HCT116 (cell line): ENCODE measurements around the gene CXCL10. TPM values are rescaled to one million over a fixed set of nuclear protein-coding genes. Genes with fewer than 3 reads are reported as not detected.

ENCODE experiments used
- ATAC-seq: fragments of 200-7000 bp; cut with Tn5 transposase; 2 replicates; pipeline ENCODE4 v1.9.1; 2020; ENCODE audit warnings: mild to moderate bottlenecking, moderate library complexity
- BruUV-seq: library from RNA; stranded (reverse); fragments of 400-500 nt; replicated peaks from 2 replicates; lab custom pipeline; 2021; lab: Mats Ljungman, UMichigan
- CTCF ChIA-PET: fragments of 300-600 bp; sonication (Branson Sonifier 250); formaldehyde crosslinking; loops from one replicate; lab custom pipeline; 2021; ENCODE audit warnings: antibody characterized with exemption; lab: Charles Lee
- POLR2A ChIA-PET: fragments of 300-600, 350-600 bp; sonication (Branson Sonifier 250); formaldehyde crosslinking; loops from one replicate; lab custom pipeline; 2021; ENCODE audit warnings: antibody characterized with exemption; lab: Charles Lee
- RAD21 ChIA-PET, 2 experiments: fragments of 300-600 bp; sonication (Branson Sonifier 250); formaldehyde crosslinking; loops; one replicate each; lab custom pipeline; 2023; ENCODE audit warnings: low total read pairs in 2 of 2; ENCODE audit not compliant: uncharacterized antibody in 2 of 2, unreplicated experiment in 2 of 2, low non-redundant PET in 1 of 2; lab: Charles Lee
- DNase-seq: peaks from one replicate; pipeline ENCODE4 v3.0.0-alpha.2; 2010; ENCODE audit warnings: low read depth, low spot score
- H2AFZ ChIP-seq: fragments of 200-600 bp; shearing (Covaris generic), sonication (generic); 2 replicates; pipeline ENCODE4 v1.6.1; 2017; ENCODE audit warnings: low read depth, mixed run types, mixed read lengths, antibody characterized with exemption, low read length; ENCODE audit not compliant: poor library complexity, severe bottlenecking
- H3K27ac ChIP-seq: 2 replicates; pipeline ENCODE4 v1.5.1; 2012; ENCODE audit warnings: low read depth, low read length
- H3K27me3 ChIP-seq: fragments of 200-600 bp; sonication (generic); 2 replicates; pipeline ENCODE4 v1.6.1; 2016; ENCODE audit warnings: mixed run types, low read length, mixed read lengths; ENCODE audit not compliant: insufficient read depth
- H3K36me3 ChIP-seq, 2 experiments: fragments of 200-500 bp in 1 of 2; fragments of 200-600 bp in 1 of 2; sonication (Bioruptor generic) in 1 of 2; sonication (generic) in 1 of 2; 2 replicates each; pipeline versions ENCODE4 v1.5.1 to v1.6.1; 2014 to 2016; ENCODE audit warnings: low read length in 2 of 2, inconsistent platforms in 1 of 2, mixed read lengths in 1 of 2, mixed run types in 1 of 2; ENCODE audit not compliant: insufficient read depth in 2 of 2, control insufficient read depth in 1 of 2
- H3K4me1 ChIP-seq, 2 experiments: fragments of 200-600 bp in 1 of 2; sonication (generic) in 1 of 2; 2 replicates each; pipeline versions ENCODE4 v1.5.1 to v1.6.1; 2012 to 2017; ENCODE audit warnings: low read length in 2 of 2, inconsistent platforms in 1 of 2, mild to moderate bottlenecking in 1 of 2, mixed read lengths in 1 of 2, mixed run types in 1 of 2, moderate library complexity in 1 of 2; ENCODE audit not compliant: insufficient read depth in 2 of 2, control insufficient read depth in 1 of 2
- H3K4me2 ChIP-seq: fragments of 200-600 bp; sonication (generic); 2 replicates; pipeline ENCODE4 v1.6.1; 2017; ENCODE audit warnings: mixed run types, low read length, mixed read lengths
- H3K4me3 ChIP-seq, 2 experiments: fragments of 200-600 bp in 1 of 2; sonication (generic) in 1 of 2; replicated peaks in 1 of 2; 2 replicates each; pipeline ENCODE4 v1.5.1; 2011 to 2016; ENCODE audit warnings: low read length in 2 of 2, control low read depth in 1 of 2, low read depth in 1 of 2, mild to moderate bottlenecking in 1 of 2, mixed read lengths in 1 of 2, mixed run types in 1 of 2
- H3K79me2 ChIP-seq: fragments of 200-600 bp; sonication (generic); 2 replicates; pipeline ENCODE4 v1.6.1; 2017; ENCODE audit warnings: mild to moderate bottlenecking, mixed run types, low read length, moderate library complexity, mixed read lengths; ENCODE audit not compliant: insufficient read depth
- H3K9ac ChIP-seq: fragments of 200-600 bp; sonication (generic); 2 replicates; pipeline ENCODE4 v1.6.1; 2016; ENCODE audit warnings: low read length, mixed read lengths
- H3K9me2 ChIP-seq: fragments of 200-600 bp; sonication (generic), shearing (Covaris generic); 2 replicates; pipeline ENCODE4 v1.6.1; 2017; ENCODE audit warnings: mixed run types, mild to moderate bottlenecking, moderate library complexity; ENCODE audit not compliant: insufficient read depth
- H3K9me3 ChIP-seq, 2 experiments: fragments of 200-500 bp in 1 of 2; fragments of 200-600 bp in 1 of 2; sonication (Bioruptor generic) in 1 of 2; sonication (generic) in 1 of 2; 2 replicates each; pipeline ENCODE4 v1.6.1; 2014 to 2017; ENCODE audit warnings: low read length in 2 of 2, mixed read lengths in 2 of 2, inconsistent platforms in 1 of 2, low read depth in 1 of 2, mild to moderate bottlenecking in 1 of 2, mixed run types in 1 of 2, moderate library complexity in 1 of 2; ENCODE audit not compliant: control insufficient read depth in 1 of 2, insufficient read depth in 1 of 2
- H4K20me1 ChIP-seq: fragments of 200-600 bp; sonication (generic), shearing (Covaris generic); 2 replicates; pipeline ENCODE4 v1.6.1; 2017; ENCODE audit warnings: mixed run types, mild to moderate bottlenecking, moderate library complexity; ENCODE audit not compliant: insufficient read depth
- CEBPB ChIP-seq: IDR thresholded peaks from 2 replicates; pipeline ENCODE4 v1.6.1; 2012; ENCODE audit warnings: low read depth
- EZH2phosphoT487 ChIP-seq: fragments of 200-600 bp; IDR thresholded peaks from 2 replicates; pipeline ENCODE4 v1.6.1; 2018; ENCODE audit warnings: antibody characterized with exemption, borderline replicate concordance
- RAD21 ChIP-seq: IDR thresholded peaks from 2 replicates; pipeline ENCODE4 v1.6.1; 2012; ENCODE audit warnings: low read depth, mild to moderate bottlenecking
- SIN3A ChIP-seq: IDR thresholded peaks from 2 replicates; pipeline ENCODE4 v1.6.1; 2012; ENCODE audit warnings: low read depth
- ZFX ChIP-seq: fragments of 450-650 bp; IDR thresholded peaks from 2 replicates; pipeline ENCODE4 v1.6.1; 2017
- intact Hi-C: fragments of 100-400 bp; cut with micrococcal nuclease; formaldehyde crosslinking; loops from 2 replicates; pipeline ENCODE4 v1.10.0; 2022
- total RNA-seq: library from RNA; stranded (reverse); gene quantifications from one replicate; pipeline ENCODE4 v1.2.1, GENCODE V29; 2021; ENCODE audit not compliant: unreplicated experiment

CXCL10 gene
- total RNA-seq, 1 experiment from 2014 or later, result not detected

GRCh38 chr4:75980576-75980975, 42.7 kb downstream of the CXCL10 start:
- H3K27me3 ChIP-seq, result no peaks in the 10 kb centered on the region
- peaks cover 39 to 41% of the 10 kb centered on the region in 2 experiments; a peak in 3 of 4 replicates for H3K36me3 ChIP-seq
- no peak overlapping the region for H3K9ac ChIP-seq
- no peaks in the 10 kb centered on the region for H3K4me1 ChIP-seq
- ChIA-PET POLR2A (no interaction called here), CTCF (no interaction called here), RAD21 (no interaction called here)
- BruUV-seq, result TSS peak; percentile 4
- peaks cover 58% of the 10 kb centered on the region for H3K79me2 ChIP-seq
- no peaks in the 10 kb centered on the region for H4K20me1 ChIP-seq
- no peak for TF ChIP-seq CEBPB
- H3K9me2 ChIP-seq, result no peaks in the 10 kb centered on the region
- ATAC-seq (no peak), DNase-seq (no peak)
- no peaks in the 10 kb centered on the region for H3K9me3 ChIP-seq
- H3K4me2 ChIP-seq, result no peak overlapping the region
- H2AFZ ChIP-seq, result no peak overlapping the region
- no peak overlapping the region for H3K4me3 ChIP-seq
- intact Hi-C loops, result no loop called here
- no peak overlapping the region for H3K27ac ChIP-seq

GRCh38 chr4:75976177-75976576, 47.1 kb downstream of the CXCL10 start:
- RAD21 ChIA-PET, result no interaction called here
- TF ChIP-seq ZFX (no peak), EZH2phosphoT487 (no peak), CEBPB (no peak), RAD21 (no peak), SIN3A (no peak)

More at GRCh38 chr4:75976177-75976576, 47.1 kb downstream of the CXCL10 start:
- Histone ChIP-seq H3K27me3 (no peaks in the 10 kb centered on the region), H3K9me3 (no peaks in the 10 kb centered on the region), H4K20me1 (no peaks in the 10 kb centered on the region), H3K27ac (no peak overlapping the region), H2AFZ (no peak overlapping the region), H3K4me1 (no peaks in the 10 kb centered on the region), H3K79me2 (peaks cover 24% of the 10 kb centered on the region; the same call in 1 of the 2 replicates), H3K9me2 (no peaks in the 10 kb centered on the region), H3K4me2 (no peak overlapping the region), H3K36me3 (peaks cover 64 to 67% of the 10 kb centered on the region in 2 experiments; a peak in 3 of 4 replicates), H3K9ac (no peak overlapping the region), H3K4me3 (no peak overlapping the region)
- DNase-seq (no peak), ATAC-seq (no peak)
- POLR2A ChIA-PET, result no interaction called here
- intact Hi-C loops, result no loop called here
- BruUV-seq, result no TSS peak
- CTCF ChIA-PET, result no interaction called here
